HepG2 (cell line): Measurements from ENCODE around the gene CABLES1.

ENCODE experiments used
- DPF2 ChIP-seq: sonication (generic); formaldehyde crosslinking; IDR thresholded peaks from 2 replicates; pipeline ENCODE4 v1.4.0; 2020; ENCODE audit warnings: mild to moderate bottlenecking, low read depth, missing genetic modification reagents, borderline replicate concordance
- EZH2 ChIP-seq: conservative IDR thresholded peaks from 2 replicates; pipeline ENCODE4 v1.6.1; 2012; ENCODE audit warnings: mild to moderate bottlenecking, low read depth, low read length, moderate library complexity
- HDAC2 ChIP-seq: sonication (generic); formaldehyde crosslinking; IDR thresholded peaks from 2 replicates; pipeline ENCODE4 v1.4.0; 2020; ENCODE audit warnings: missing genetic modification reagents
- MTA3 ChIP-seq: sonication (generic); formaldehyde crosslinking; IDR thresholded peaks from 2 replicates; pipeline ENCODE4 v1.4.0; 2020; ENCODE audit warnings: missing genetic modification reagents
- NFE2L1 ChIP-seq: sonication (generic); formaldehyde crosslinking; IDR thresholded peaks from 2 replicates; pipeline ENCODE4 v1.4.0; 2020; ENCODE audit warnings: missing genetic modification reagents, mild to moderate bottlenecking, borderline replicate concordance
- NFRKB ChIP-seq: fragments of 450-650 bp; IDR thresholded peaks from 2 replicates; pipeline ENCODE4 v1.6.1; 2017
- POLR2AphosphoS5 ChIP-seq: IDR thresholded peaks from 2 replicates; pipeline ENCODE4 v1.6.1; 2012; ENCODE audit warnings: low read depth, low read length
- RBM22 ChIP-seq: fragments of 200-400 bp; formaldehyde crosslinking; optimal IDR thresholded peaks from 2 replicates; pipeline ENCODE3; 2017; ENCODE audit warnings: mild to moderate bottlenecking, low read length, moderate library complexity
- STAT6 ChIP-seq: sonication (generic); formaldehyde crosslinking; IDR thresholded peaks from 2 replicates; pipeline ENCODE4 v1.4.0; 2020; ENCODE audit warnings: missing genetic modification reagents, mild to moderate bottlenecking, borderline replicate concordance

GRCh38 chr18:23171581-23172156 lies 36.4 kb downstream of the CABLES1 start:
- TF ChIP-seq POLR2AphosphoS5 (no peak), NFE2L1 (CRISPR knock-in tag) (no peak), NFRKB (no peak), EZH2 (no peak), RBM22 (no peak), STAT6 (CRISPR knock-in tag) (no peak), DPF2 (no peak), HDAC2 (CRISPR knock-in tag) (no peak), MTA3 (CRISPR knock-in tag) (no peak)
